GM18868 (cell line): Measurements from ENCODE around the gene BSDC1.
A peak's percentile ranks its signal among the peaks of the same experiment; 100 is the strongest.
"Not testable (repeated sequence)": the region's sequence is repeated elsewhere in the genome, so short reads cannot be mapped to it uniquely, and the experiment has no call there.

Experiments used
- ATAC-seq: cut with Tn5 transposase; IDR thresholded peaks from one replicate; pipeline ENCODE4 v1.9.1; 2021; ENCODE audit warnings: mild to moderate bottlenecking, moderate library complexity; ENCODE audit not compliant: unreplicated experiment

The BSDC1 gene

GRCh38 chr1:32361674-32362473, 32.4 kb downstream of the BSDC1 start:
- ATAC-seq = no peak

GRCh38 chr1:32361308-32361673, 33.0 kb downstream of the BSDC1 start:
- no peak for ATAC-seq

- ATAC-seq = no peak
These were observed 35.8 kb downstream of the BSDC1 start for GRCh38 chr1:32358435-32358834.

- ATAC-seq = no peak
These were observed 36.6 kb downstream of the BSDC1 start for GRCh38 chr1:32357614-32358013.

- no peak for ATAC-seq
These were observed 37.8 kb downstream of the BSDC1 start for GRCh38 chr1:32356478-32356877.

GRCh38 chr1:32355778-32356177, 38.5 kb downstream of the BSDC1 start:
- not testable (repeated sequence) for ATAC-seq

GRCh38 chr1:32353886-32354570, 40.2 kb downstream of the BSDC1 start:
- no peak for ATAC-seq

- ATAC-seq = no peak
These were observed 40.8 kb downstream of the BSDC1 start for GRCh38 chr1:32353431-32353830.

- no peak for ATAC-seq
These were observed 41.3 kb downstream of the BSDC1 start for GRCh38 chr1:32352831-32353383.

GRCh38 chr1:32352239-32352745, 41.9 kb downstream of the BSDC1 start:
- no peak for ATAC-seq

GRCh38 chr1:32351399-32352238, 42.6 kb downstream of the BSDC1 start:
- peak; percentile 85 for ATAC-seq

GRCh38 chr1:32350785-32351398, 43.3 kb downstream of the BSDC1 start:
- peak; percentile 46 for ATAC-seq

GRCh38 chr1:32349211-32349708, 45.0 kb downstream of the BSDC1 start:
- ATAC-seq = no peak

- ATAC-seq = no peak
These were observed 47.6 kb downstream of the BSDC1 start for GRCh38 chr1:32346532-32347157.

- ATAC-seq = no peak
These were observed 48.9 kb downstream of the BSDC1 start for GRCh38 chr1:32345289-32345827.

- no peak for ATAC-seq
These were observed 51.5 kb downstream of the BSDC1 start for GRCh38 chr1:32342704-32343103.

GRCh38 chr1:32341971-32342370, 52.3 kb downstream of the BSDC1 start:
- no peak for ATAC-seq

- ATAC-seq = no peak
These were observed 53.0 kb downstream of the BSDC1 start for GRCh38 chr1:32341186-32341757.

GRCh38 chr1:32339363-32339978, 54.8 kb downstream of the BSDC1 start:
- peak; percentile 47 for ATAC-seq
